Breast epithelium (tissue), 4 donors: ENCODE data around the gene SPATA2L. TPM values are rescaled to one million over a fixed set of nuclear protein-coding genes. Genes with fewer than 3 reads are reported as not detected.
A peak's percentile ranks its signal among the peaks of the same experiment; 100 is the strongest.
"Not testable (repeated sequence)": the region's sequence is repeated elsewhere in the genome, so short reads cannot be mapped to it uniquely, and the experiment has no call there.

Source experiments
- DNase-seq, 2 donors: peaks; one replicate each; pipeline ENCODE4 v3.0.0-alpha.2; 2019; ENCODE audit warnings: low spot score in 2 of 2
- H3K27ac ChIP-seq, 2 donors: fragments of 200-600 bp; sonication (generic) in 1 of 2; one replicate each; pipeline ENCODE4 v1.5.1; 2016 to 2019; ENCODE audit warnings: mild to moderate bottlenecking in 1 of 2
- H3K27me3 ChIP-seq, 2 donors: fragments of 200-600 bp; sonication (generic) in 1 of 2; one replicate each; pipeline versions ENCODE4 v1.5.1 to v1.6.0; 2017 to 2019; ENCODE audit warnings: control low read depth in 1 of 2, mild to moderate bottlenecking in 1 of 2
- H3K36me3 ChIP-seq: fragments of 200-600 bp; one replicate; pipeline ENCODE4 v1.5.1; 2019
- H3K4me1 ChIP-seq, 2 donors: fragments of 200-600 bp; sonication (generic); one replicate each; pipeline ENCODE4 v1.5.1; 2016 to 2019; ENCODE audit warnings: control low read depth in 1 of 2
- H3K4me3 ChIP-seq, 3 donors: fragments of 200-600 bp; sonication (generic); 1 replicate in 2 of 3; 2 replicates in 1 of 3; pipeline ENCODE4 v1.5.1; 2016 to 2019; ENCODE audit warnings: mild to moderate bottlenecking in 3 of 3, moderate library complexity in 2 of 3
- H3K9me3 ChIP-seq, 2 donors: fragments of 200-600 bp; sonication (generic) in 1 of 2; one replicate each; pipeline ENCODE4 v1.5.1; 2016 to 2019; ENCODE audit warnings: control low read depth in 1 of 2
- POLR2A ChIP-seq: fragments of 450-650 bp; IDR thresholded peaks from one replicate; pipeline ENCODE4 v1.6.1; 2016; ENCODE audit warnings: antibody characterized with exemption, mild to moderate bottlenecking, moderate library complexity
- POLR2AphosphoS5 ChIP-seq, 3 donors: sonication (generic); formaldehyde crosslinking; IDR thresholded peaks; one replicate each; pipeline ENCODE4 v1.6.1; 2017; ENCODE audit warnings: antibody characterized with exemption in 3 of 3
- intact Hi-C: fragments of 100-400 bp; cut with DNase I; formaldehyde crosslinking; loops from one replicate; pipeline ENCODE4 v1.15.1; 2023; ENCODE audit warnings: low total_unique reads
- total RNA-seq, 3 donors: library from RNA; depleted of rRNA; stranded (reverse); fragments of >200 nt; gene quantifications; one replicate each; pipeline ENCODE4 v1.1.0, GENCODE V29; 2016
- TF ChIP-seq, protein P1 (sequence below), 3 donors: fragments of 450-650 bp; IDR thresholded peaks; one replicate each; pipeline ENCODE4 v1.5.1; 2016 to 2017; ENCODE audit warnings: antibody characterized with exemption in 3 of 3, mild to moderate bottlenecking in 3 of 3, moderate library complexity in 3 of 3

Gene SPATA2L
- total RNA-seq, 3 donors from 2014 or later = 9.0 to 15.1 (median 14.3) TPM

DNA sequence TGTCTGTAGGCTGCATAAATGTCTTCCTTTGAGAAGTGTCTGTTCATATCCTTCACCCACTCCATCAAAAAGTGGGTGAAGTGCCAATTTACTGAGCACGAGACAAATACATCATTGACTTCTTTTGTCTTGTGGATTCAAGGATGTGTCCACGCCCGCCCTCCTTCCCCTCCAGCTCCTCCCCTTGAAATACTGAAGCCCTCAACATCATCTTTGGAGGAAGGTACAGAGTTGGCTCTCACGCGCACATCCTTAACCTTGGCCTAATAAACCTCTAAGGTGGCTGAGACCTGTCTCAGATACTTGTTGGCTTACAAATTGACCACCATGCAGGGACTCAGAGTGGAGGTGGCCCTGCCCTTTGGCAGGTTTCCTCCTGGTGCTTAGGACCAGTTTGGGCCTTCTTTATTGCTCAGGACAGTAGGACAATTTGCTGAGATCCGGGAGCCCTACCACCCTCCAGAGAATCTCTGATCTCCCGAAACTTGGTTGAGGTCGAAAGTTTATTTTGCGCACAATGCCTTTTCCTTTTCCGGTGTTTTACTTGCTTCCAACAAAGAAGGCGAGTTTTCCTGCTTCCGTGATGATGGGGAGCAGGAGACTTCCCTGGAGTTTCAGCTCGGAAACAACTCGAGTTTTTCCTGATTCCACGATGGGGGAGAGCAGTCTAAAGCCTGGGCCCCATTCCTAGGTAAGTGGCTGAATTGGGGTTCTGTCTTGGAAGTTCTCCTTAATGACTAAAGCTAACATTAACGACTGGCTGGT is 29.1 kb downstream of the SPATA2L start:
- TF ChIP-seq POLR2A (no peak), POLR2AphosphoS5 (IDR thresholded peaks at IDR 0.05) (no peak)
- TF ChIP-seq, protein P1, sequence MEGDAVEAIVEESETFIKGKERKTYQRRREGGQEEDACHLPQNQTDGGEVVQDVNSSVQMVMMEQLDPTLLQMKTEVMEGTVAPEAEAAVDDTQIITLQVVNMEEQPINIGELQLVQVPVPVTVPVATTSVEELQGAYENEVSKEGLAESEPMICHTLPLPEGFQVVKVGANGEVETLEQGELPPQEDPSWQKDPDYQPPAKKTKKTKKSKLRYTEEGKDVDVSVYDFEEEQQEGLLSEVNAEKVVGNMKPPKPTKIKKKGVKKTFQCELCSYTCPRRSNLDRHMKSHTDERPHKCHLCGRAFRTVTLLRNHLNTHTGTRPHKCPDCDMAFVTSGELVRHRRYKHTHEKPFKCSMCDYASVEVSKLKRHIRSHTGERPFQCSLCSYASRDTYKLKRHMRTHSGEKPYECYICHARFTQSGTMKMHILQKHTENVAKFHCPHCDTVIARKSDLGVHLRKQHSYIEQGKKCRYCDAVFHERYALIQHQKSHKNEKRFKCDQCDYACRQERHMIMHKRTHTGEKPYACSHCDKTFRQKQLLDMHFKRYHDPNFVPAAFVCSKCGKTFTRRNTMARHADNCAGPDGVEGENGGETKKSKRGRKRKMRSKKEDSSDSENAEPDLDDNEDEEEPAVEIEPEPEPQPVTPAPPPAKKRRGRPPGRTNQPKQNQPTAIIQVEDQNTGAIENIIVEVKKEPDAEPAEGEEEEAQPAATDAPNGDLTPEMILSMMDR (IDR thresholded peaks at IDR 0.05) = no peak
- Histone ChIP-seq H3K27me3 (no peaks in the 10 kb centered on the region), H3K27ac (peak overlapping the region in 1 of 2 donors; percentile 48), H3K36me3 (no peaks in the 10 kb centered on the region), H3K4me3 (no peak overlapping the region), H3K9me3 (no peaks in the 10 kb centered on the region), H3K4me1 (no peaks in the 10 kb centered on the region)
- intact Hi-C loops = no loop called here
- no peak for DNase-seq

DNA sequence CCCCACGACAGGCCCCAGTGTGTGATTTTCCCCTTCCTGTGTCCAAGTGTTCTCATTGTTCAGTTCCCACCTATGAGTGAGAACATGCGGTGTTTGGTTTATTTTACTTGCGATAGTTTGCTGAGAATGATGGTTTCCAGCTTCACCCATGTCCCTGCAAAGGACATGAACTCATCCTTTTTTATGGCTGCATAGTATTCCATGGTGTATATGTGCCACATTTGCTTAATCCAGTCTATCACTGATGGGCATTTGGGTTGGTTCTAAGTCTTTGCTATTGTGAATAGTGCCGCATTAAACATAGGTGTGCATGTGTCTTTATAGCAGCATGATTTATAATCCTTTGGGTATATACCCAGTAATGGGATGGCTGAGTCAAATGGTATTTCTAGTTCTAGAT is 29.9 kb downstream of the SPATA2L start:
- H3K4me3 ChIP-seq, H3K27ac ChIP-seq, DNase-seq, H3K9me3 ChIP-seq, H3K27me3 ChIP-seq, H3K36me3 ChIP-seq, intact Hi-C loops, H3K4me1 ChIP-seq: not testable (repeated sequence)

DNA sequence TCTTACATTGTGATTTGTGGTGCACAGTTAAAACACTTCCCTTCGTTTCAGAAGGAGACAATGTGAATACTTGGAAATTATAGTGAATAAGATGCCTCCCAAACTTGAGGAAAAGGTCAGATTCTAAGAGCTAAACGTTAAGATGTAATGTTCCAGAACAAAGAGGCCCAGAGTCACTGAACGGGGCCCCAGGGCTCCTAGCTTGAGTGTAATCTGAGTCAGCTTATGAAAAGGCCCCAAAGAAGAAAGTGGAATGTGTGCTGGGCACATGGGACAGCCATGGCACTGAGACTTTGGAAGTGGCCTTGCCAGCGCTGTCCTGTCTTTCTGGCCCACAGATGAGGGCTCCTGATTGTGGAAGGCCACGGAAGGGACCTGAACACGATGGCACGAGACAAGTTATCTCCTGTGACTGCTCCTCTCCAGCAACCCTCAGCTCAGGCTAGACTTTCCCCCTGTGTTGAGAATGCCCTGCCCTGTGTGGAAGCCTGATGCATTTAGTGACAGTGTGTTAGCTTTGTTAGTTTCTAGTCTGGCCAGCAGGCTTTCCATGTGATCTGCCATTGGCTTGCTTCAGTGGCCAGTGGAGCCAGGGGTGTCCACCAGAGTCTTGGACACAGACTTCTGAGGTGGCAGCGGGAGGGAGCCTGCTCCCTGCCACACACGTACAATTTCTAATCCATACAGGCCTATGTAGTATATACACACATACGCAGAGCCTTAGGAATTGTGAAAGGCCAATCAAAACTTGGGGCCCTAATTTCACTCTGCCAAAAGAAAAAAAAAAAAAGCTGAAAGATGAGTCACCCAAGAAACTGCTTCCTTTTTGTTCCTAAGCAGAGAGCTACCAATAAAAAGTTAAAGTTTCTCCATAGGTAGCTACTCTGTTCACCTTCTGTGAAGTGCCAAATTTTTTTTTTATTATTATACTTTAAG is 30.7 kb downstream of the SPATA2L start:
- Histone ChIP-seq H3K27ac (no peak overlapping the region), H3K9me3 (no peaks in the 10 kb centered on the region), H3K4me1 (no peaks in the 10 kb centered on the region), H3K27me3 (no peaks in the 10 kb centered on the region), H3K4me3 (no peak overlapping the region), H3K36me3 (no peaks in the 10 kb centered on the region)
- TF ChIP-seq, protein P1 (IDR thresholded peaks at IDR 0.05) = no peak
- TF ChIP-seq POLR2A (no peak), POLR2AphosphoS5 (IDR thresholded peaks at IDR 0.05) (no peak)
- intact Hi-C loops = no loop called here
- no peak for DNase-seq

DNA sequence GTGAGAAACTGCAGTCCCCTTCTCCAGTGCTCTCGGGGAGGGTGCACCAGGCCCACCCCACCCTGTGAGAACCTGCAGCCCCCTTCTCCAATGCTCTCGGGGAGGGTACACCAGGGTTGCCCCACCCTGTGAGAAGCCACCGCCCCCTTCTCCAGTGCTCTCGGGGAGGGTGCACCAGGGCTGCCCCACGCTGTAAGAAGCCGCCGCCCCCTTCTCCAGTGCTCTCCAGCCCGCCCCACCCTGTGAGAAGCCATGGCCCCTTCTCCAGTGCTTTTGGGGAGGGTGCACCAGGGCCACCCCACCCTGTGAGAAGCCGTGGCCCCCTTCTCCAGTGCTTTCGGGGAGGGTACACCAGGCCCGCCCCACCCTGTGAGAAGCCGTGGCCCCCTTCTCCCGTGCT is 31.8 kb downstream of the SPATA2L start:
- H3K9me3 ChIP-seq = no peaks in the 10 kb centered on the region
- no peak for DNase-seq
- H3K36me3 ChIP-seq = no peaks in the 10 kb centered on the region
- H3K27ac ChIP-seq = no peak overlapping the region
- no peak overlapping the region for H3K4me3 ChIP-seq
- H3K27me3 ChIP-seq = no peaks in the 10 kb centered on the region
- H3K4me1 ChIP-seq = no peaks in the 10 kb centered on the region
- intact Hi-C loops = no loop called here
- no peak for TF ChIP-seq POLR2A
- no peak for TF ChIP-seq POLR2AphosphoS5 (IDR thresholded peaks at IDR 0.05)
- TF ChIP-seq, protein P1 (IDR thresholded peaks at IDR 0.05) = no peak

DNA sequence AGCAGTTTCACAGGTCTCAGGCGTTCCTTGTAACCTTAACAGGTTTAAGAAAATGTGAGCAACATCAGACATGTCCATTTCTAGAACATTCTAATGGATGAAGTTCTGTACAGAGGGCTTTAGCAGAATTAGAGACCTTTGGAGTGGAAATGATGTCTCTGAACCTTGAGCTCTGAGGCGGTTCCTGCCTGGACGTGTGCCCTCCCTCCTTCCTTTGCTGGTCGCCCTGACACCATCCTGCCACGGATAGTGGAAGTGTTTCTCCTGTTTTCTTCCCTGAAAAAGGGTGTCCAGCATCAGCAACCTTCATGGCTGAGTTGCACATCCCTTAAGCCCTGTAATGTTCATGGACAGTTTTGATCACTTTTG is 32.7 kb downstream of the SPATA2L start:
- no peaks in the 10 kb centered on the region for H3K27me3 ChIP-seq
- TF ChIP-seq, protein P1 (IDR thresholded peaks at IDR 0.05) = no peak
- TF ChIP-seq POLR2AphosphoS5 (IDR thresholded peaks at IDR 0.05) (no peak), POLR2A (no peak)
- no peaks in the 10 kb centered on the region for H3K9me3 ChIP-seq
- H3K27ac ChIP-seq = peak overlapping the region in 1 of 2 donors; percentile 48
- H3K4me3 ChIP-seq = peak overlapping the region in 2 of 3 donors; percentile 30 to 49
- H3K36me3 ChIP-seq = no peaks in the 10 kb centered on the region
- intact Hi-C loops = no loop called here
- no peaks in the 10 kb centered on the region for H3K4me1 ChIP-seq
- no peak for DNase-seq
